GM12874 (cell line): ENCODE data around the gene PLEKHJ1.

ENCODE experiments used
- CTCF ChIP-seq: IDR thresholded peaks from 2 replicates; pipeline ENCODE4 v1.5.1; 2011; ENCODE audit warnings: low read depth, mild to moderate bottlenecking, control low read depth, low read length, moderate library complexity; ENCODE audit not compliant: insufficient read depth

The PLEKHJ1 gene

GRCh38 chr19:2191456-2192310 lies 44.4 kb downstream of the PLEKHJ1 start:
- TF ChIP-seq CTCF: no peak

- no peak for TF ChIP-seq CTCF
Observed at GRCh38 chr19:2190848-2191455, 45.2 kb downstream of the PLEKHJ1 start.

- TF ChIP-seq CTCF: no peak
Observed at GRCh38 chr19:2189880-2190279, 46.2 kb downstream of the PLEKHJ1 start.

- no peak for TF ChIP-seq CTCF
Observed at GRCh38 chr19:2188708-2189385, 47.3 kb downstream of the PLEKHJ1 start.

- TF ChIP-seq CTCF: no peak
Observed at GRCh38 chr19:2187159-2187558, 49.0 kb downstream of the PLEKHJ1 start.

GRCh38 chr19:2186071-2186846 lies 49.9 kb downstream of the PLEKHJ1 start:
- TF ChIP-seq CTCF: no peak

GRCh38 chr19:2185734-2186070 lies 50.4 kb downstream of the PLEKHJ1 start:
- no peak for TF ChIP-seq CTCF
